Purkinje cell (primary cell): ENCODE results near the gene ANTXR2. TPM values are rescaled to one million over a fixed set of nuclear protein-coding genes. Genes with fewer than 3 reads are reported as not detected.

Experiments used
- polyA plus RNA-seq: library from polyadenylated mRNA; unstranded; fragments of >200 nt; fragmentation: Nextera tagmentation; gene quantifications from 2 replicates; pipeline ENCODE4 v1.2.1, GENCODE V29; 2014

ANTXR2 gene
- 0.67 and 1.2 TPM in 2 replicates for polyA plus RNA-seq

GRCh38 chr4:80072744-80073472 is at the start of gene ANTXR2:
TSS of gene ANTXR2 (minus strand) at chr4:80073229. CDS start at chr4:80072560, 669 bp downstream.

Other genes with a start within 250 kb of the ANTXR2 start
- 0.43 and 2.6 TPM in 2 replicates for gene PRDM8, start 124.3 kb upstream of the ANTXR2 start, polyA plus RNA-seq
- 0.99 and 1.8 TPM in 2 replicates for gene FGF5, start 193.4 kb upstream of the ANTXR2 start, polyA plus RNA-seq